Measurements from ENCODE around the gene BRD3. TPM values are rescaled to one million over a fixed set of nuclear protein-coding genes. Genes with fewer than 3 reads are reported as not detected.

Gene BRD3
- total RNA-seq, 1 donor from 2014 or later, result 98.1 TPM

GRCh38 chr9:134054891-134055811 lies 12.7 kb downstream of the BRD3 start:
- TF ChIP-seq CTCF (IDR thresholded peaks at IDR 0.05; ENCODE audit: unreplicated experiment), result no peak
- Mint-ChIP-seq H3K9me3 (ENCODE audit: low read depth) (no peaks in the 10 kb centered on the region), H3K27me3 (no peaks in the 10 kb centered on the region), H3K4me1 (ENCODE audit: low read depth) (peaks cover 18% of the 10 kb centered on the region), H3K27ac (no peak overlapping the region), H3K4me3 (ENCODE audit: low read depth) (no peak overlapping the region), H3K36me3 (ENCODE audit: insufficient read depth) (peaks cover 6% of the 10 kb centered on the region)
- DNase-seq (ENCODE audit: low spot score, unreplicated experiment), result no peak

- H3K4me3 Mint-ChIP-seq (ENCODE audit: low read depth), result no peak overlapping the region
- H3K4me1 Mint-ChIP-seq (ENCODE audit: low read depth), result peaks cover 18% of the 10 kb centered on the region
- peaks cover 6% of the 10 kb centered on the region for H3K36me3 Mint-ChIP-seq (ENCODE audit: insufficient read depth)
- H3K27ac Mint-ChIP-seq, result no peak overlapping the region
- TF ChIP-seq CTCF (IDR thresholded peaks at IDR 0.05; ENCODE audit: unreplicated experiment), result no peak
- no peak for DNase-seq (ENCODE audit: low spot score, unreplicated experiment)
- no peaks in the 10 kb centered on the region for H3K27me3 Mint-ChIP-seq
- H3K9me3 Mint-ChIP-seq (ENCODE audit: low read depth), result no peaks in the 10 kb centered on the region
Measured at GRCh38 chr9:134053941-134054761, 13.7 kb downstream of the BRD3 start.

GRCh38 chr9:134053401-134053871 lies 14.4 kb downstream of the BRD3 start:
- H3K36me3 Mint-ChIP-seq (ENCODE audit: insufficient read depth), result peaks cover 6% of the 10 kb centered on the region
- no peaks in the 10 kb centered on the region for H3K9me3 Mint-ChIP-seq (ENCODE audit: low read depth)
- DNase-seq (ENCODE audit: low spot score, unreplicated experiment), result no peak

GRCh38 chr9:134052941-134053340 lies 14.9 kb downstream of the BRD3 start:
- Mint-ChIP-seq H3K27ac (peak overlapping the region; percentile 71), H3K9me3 (ENCODE audit: low read depth) (no peaks in the 10 kb centered on the region), H3K4me1 (ENCODE audit: low read depth) (peaks cover 7% of the 10 kb centered on the region), H3K36me3 (ENCODE audit: insufficient read depth) (peaks cover 6% of the 10 kb centered on the region), H3K4me3 (ENCODE audit: low read depth) (no peak overlapping the region), H3K27me3 (no peaks in the 10 kb centered on the region)
- TF ChIP-seq CTCF (IDR thresholded peaks at IDR 0.05; ENCODE audit: unreplicated experiment), result no peak
- no peak for DNase-seq (ENCODE audit: low spot score, unreplicated experiment)

More at GRCh38 chr9:134053401-134053871, 14.4 kb downstream of the BRD3 start:
- Mint-ChIP-seq H3K27me3 (no peaks in the 10 kb centered on the region), H3K27ac (no peak overlapping the region), H3K4me3 (ENCODE audit: low read depth) (no peak overlapping the region), H3K4me1 (ENCODE audit: low read depth) (peaks cover 12% of the 10 kb centered on the region)
- no peak for TF ChIP-seq CTCF (IDR thresholded peaks at IDR 0.05; ENCODE audit: unreplicated experiment)

- no peaks in the 10 kb centered on the region for H3K9me3 Mint-ChIP-seq (ENCODE audit: low read depth)
- H3K27ac Mint-ChIP-seq, result no peak overlapping the region
- peaks cover 6% of the 10 kb centered on the region for H3K36me3 Mint-ChIP-seq (ENCODE audit: insufficient read depth)
- no peaks in the 10 kb centered on the region for H3K27me3 Mint-ChIP-seq
- peaks cover 7% of the 10 kb centered on the region for H3K4me1 Mint-ChIP-seq (ENCODE audit: low read depth)
- TF ChIP-seq CTCF (IDR thresholded peaks at IDR 0.05; ENCODE audit: unreplicated experiment), result no peak
- DNase-seq (ENCODE audit: low spot score, unreplicated experiment), result no peak
- no peak overlapping the region for H3K4me3 Mint-ChIP-seq (ENCODE audit: low read depth)
Measured at GRCh38 chr9:134052491-134052890, 15.3 kb downstream of the BRD3 start.

Data from progenitor cell of endocrine pancreas (in vitro differentiated cells).